Right forelimb (tissue), 1 donor: ENCODE data around the gene FFAR1.
"Not testable (repeated sequence)": the region's sequence is repeated elsewhere in the genome, so short reads cannot be mapped to it uniquely, and the experiment has no call there.

Source experiments
- DNase-seq: peaks from one replicate; pipeline ENCODE4 v3.0.0-alpha.2; 2018

Gene FFAR1

GRCh38 chr19:35344511-35345031 is 3.1 kb upstream of the FFAR1 start:
- no peak for DNase-seq

- no peak for DNase-seq
Measured at GRCh38 chr19:35345671-35346111, 2.0 kb upstream of the FFAR1 start.

- no peak for DNase-seq
Measured at GRCh38 chr19:35346193-35347052, 1.3 kb upstream of the FFAR1 start.

GRCh38 chr19:35347930-35348298 is 212 bp downstream of the FFAR1 start:
- no peak for DNase-seq

- no peak for DNase-seq
Measured at GRCh38 chr19:35348911-35349611, 1.4 kb downstream of the FFAR1 start.

GRCh38 chr19:35349614-35350521 is 2.2 kb downstream of the FFAR1 start:
- DNase-seq: no peak

- DNase-seq: no peak
Measured at GRCh38 chr19:35350591-35350990, 2.9 kb downstream of the FFAR1 start.

- no peak for DNase-seq
Measured at GRCh38 chr19:35351411-35352176, 3.9 kb downstream of the FFAR1 start.

- no peak for DNase-seq
Measured at GRCh38 chr19:35352177-35352447, 4.4 kb downstream of the FFAR1 start.

- peak; percentile 78 for DNase-seq
Measured at GRCh38 chr19:35352448-35353304, 5.0 kb downstream of the FFAR1 start.

- no peak for DNase-seq
Measured at GRCh38 chr19:35353635-35354034, 5.9 kb downstream of the FFAR1 start.

- DNase-seq: no peak
Measured at GRCh38 chr19:35354898-35355297, 7.2 kb downstream of the FFAR1 start.

- no peak for DNase-seq
Measured at GRCh38 chr19:35355791-35356460, 8.2 kb downstream of the FFAR1 start.

GRCh38 chr19:35357867-35358573 is 10.3 kb downstream of the FFAR1 start, which contains the start of gene FFAR3:
Gene FFAR3 (plus strand): TSS chr19:35358460. CDS start chr19:35358891, 431 bp downstream.
- DNase-seq: no peak

GRCh38 chr19:35358834-35359233 is 11.1 kb downstream of the FFAR1 start:
- DNase-seq: not testable (repeated sequence)

GRCh38 chr19:35359395-35359794 is 11.7 kb downstream of the FFAR1 start:
- not testable (repeated sequence) for DNase-seq

- DNase-seq: not testable (repeated sequence)
Measured at GRCh38 chr19:35360081-35360480, 12.4 kb downstream of the FFAR1 start.

GRCh38 chr19:35360880-35361420 is 13.2 kb downstream of the FFAR1 start:
- DNase-seq: no peak

- DNase-seq: no peak
Measured at GRCh38 chr19:35362261-35363000, 14.7 kb downstream of the FFAR1 start.
